Measurements from ENCODE around the gene NUMA1. TPM values are rescaled to one million over a fixed set of nuclear protein-coding genes. Genes with fewer than 3 reads are reported as not detected.
A peak's percentile ranks its signal among the peaks of the same experiment; 100 is the strongest.

Gene NUMA1
- polyA plus RNA-seq, 4 donors = 68.1 to 286 (median 119) TPM

DNA sequence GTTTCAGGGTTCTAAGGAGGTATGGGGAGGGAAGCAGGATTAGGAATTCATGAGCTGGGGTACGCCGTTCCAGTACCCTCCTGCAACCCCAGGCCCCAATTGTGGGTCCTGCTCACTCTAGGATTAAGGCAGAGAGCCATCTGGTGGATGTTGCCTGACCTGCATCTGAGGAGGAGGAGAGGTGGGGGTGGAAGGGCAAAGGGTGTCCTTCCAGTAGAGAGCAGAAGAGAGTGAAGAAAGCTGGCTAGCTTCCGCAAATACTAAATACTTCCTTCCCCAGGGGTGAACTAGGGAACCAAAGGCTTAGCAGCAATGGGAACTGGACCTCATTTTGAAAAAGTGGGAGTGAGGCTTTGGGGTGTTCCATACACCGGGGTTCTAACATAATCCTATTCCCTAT, 10.9 kb upstream of the NUMA1 start:
- peaks cover 0 to 27% (median 11%) of the 10 kb centered on the region in 3 donors for H3K36me3 ChIP-seq (ENCODE audit: control insufficient read depth in 3 of 3, insufficient read depth in 2 of 3, low read depth in 1 of 3, low read length in 3 of 3)
- no peak overlapping the region for H3K4me3 ChIP-seq (ENCODE audit: low read depth in 1 of 3, low read length in 3 of 3)
- H3K4me1 ChIP-seq (ENCODE audit: control insufficient read depth in 3 of 3, insufficient read depth in 2 of 3, low read depth in 1 of 3, low read length in 2 of 3) = peaks cover 0 to 12% (median 0%) of the 10 kb centered on the region in 3 donors
- H3K27me3 ChIP-seq (ENCODE audit: control insufficient read depth in 3 of 3, insufficient read depth in 3 of 3, low read length in 3 of 3) = no peaks in the 10 kb centered on the region
- no peak for FAIRE-seq
- WGBS, 3 donors = 13 to 46% (median 34%) methylated on average over 4 of the region's 4 CpGs
- H3K27ac ChIP-seq (ENCODE audit: low read depth in 1 of 3, low read length in 2 of 3) = peak overlapping the region in 2 of 3 donors; percentile 33 to 44
- H3K9me3 ChIP-seq (ENCODE audit: control insufficient read depth in 2 of 2, insufficient read depth in 1 of 2, low read depth in 1 of 2, low read length in 1 of 2) = no peaks in the 10 kb centered on the region
- peak; percentile 85 to 86 for DNase-seq

DNA sequence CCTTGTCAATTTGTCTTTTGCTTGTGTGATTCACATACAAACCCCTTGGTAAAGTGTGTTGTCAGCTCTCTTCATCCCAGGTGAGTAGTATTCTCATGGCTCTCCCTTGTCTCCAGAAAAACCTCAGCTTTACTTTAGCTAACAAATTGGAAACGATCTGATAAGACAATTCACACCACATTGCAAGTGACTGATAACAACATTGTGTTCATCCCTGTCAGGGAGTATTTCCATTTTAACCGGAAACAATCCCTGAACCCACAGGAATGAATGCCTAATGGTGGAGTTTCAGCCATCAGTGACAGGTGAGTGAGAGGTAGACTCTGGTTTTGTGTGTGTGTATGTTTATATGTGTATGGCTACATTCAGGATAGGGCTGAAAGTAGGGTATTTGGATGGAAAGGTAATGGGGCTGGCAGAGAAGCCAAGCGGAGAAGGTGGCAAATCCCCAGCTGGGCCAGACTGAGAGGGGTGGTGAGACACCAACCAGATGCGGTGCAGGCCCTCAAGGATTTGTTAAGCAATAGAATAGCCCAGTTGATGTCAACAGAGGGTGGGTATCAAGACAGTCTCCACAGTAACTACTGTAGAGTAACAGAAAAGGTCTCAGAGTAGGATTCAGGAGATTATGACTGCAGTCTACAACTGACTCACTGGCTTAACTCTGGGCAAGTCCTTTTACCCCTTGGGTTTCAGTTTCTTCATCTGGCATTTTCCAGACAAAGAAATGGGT, 7.9 kb upstream of the NUMA1 start:
- peaks cover 0 to 12% (median 0%) of the 10 kb centered on the region in 3 donors for H3K4me1 ChIP-seq (ENCODE audit: control insufficient read depth in 3 of 3, insufficient read depth in 2 of 3, low read depth in 1 of 3, low read length in 2 of 3)
- no peak overlapping the region for H3K27ac ChIP-seq (ENCODE audit: low read depth in 1 of 3, low read length in 2 of 3)
- H3K4me3 ChIP-seq (ENCODE audit: low read depth in 1 of 3, low read length in 3 of 3) = no peak overlapping the region
- 82 to 87% (median 83%) methylated on average over 4 of the region's 4 CpGs for WGBS, 3 donors
- peaks cover 0 to 13% (median 5%) of the 10 kb centered on the region in 3 donors for H3K36me3 ChIP-seq (ENCODE audit: control insufficient read depth in 3 of 3, insufficient read depth in 2 of 3, low read depth in 1 of 3, low read length in 3 of 3)
- FAIRE-seq = no peak
- DNase-seq = no peak
- no peaks in the 10 kb centered on the region for H3K27me3 ChIP-seq (ENCODE audit: control insufficient read depth in 3 of 3, insufficient read depth in 3 of 3, low read length in 3 of 3)
- H3K9me3 ChIP-seq (ENCODE audit: control insufficient read depth in 2 of 2, insufficient read depth in 1 of 2, low read depth in 1 of 2, low read length in 1 of 2) = no peaks in the 10 kb centered on the region

DNA sequence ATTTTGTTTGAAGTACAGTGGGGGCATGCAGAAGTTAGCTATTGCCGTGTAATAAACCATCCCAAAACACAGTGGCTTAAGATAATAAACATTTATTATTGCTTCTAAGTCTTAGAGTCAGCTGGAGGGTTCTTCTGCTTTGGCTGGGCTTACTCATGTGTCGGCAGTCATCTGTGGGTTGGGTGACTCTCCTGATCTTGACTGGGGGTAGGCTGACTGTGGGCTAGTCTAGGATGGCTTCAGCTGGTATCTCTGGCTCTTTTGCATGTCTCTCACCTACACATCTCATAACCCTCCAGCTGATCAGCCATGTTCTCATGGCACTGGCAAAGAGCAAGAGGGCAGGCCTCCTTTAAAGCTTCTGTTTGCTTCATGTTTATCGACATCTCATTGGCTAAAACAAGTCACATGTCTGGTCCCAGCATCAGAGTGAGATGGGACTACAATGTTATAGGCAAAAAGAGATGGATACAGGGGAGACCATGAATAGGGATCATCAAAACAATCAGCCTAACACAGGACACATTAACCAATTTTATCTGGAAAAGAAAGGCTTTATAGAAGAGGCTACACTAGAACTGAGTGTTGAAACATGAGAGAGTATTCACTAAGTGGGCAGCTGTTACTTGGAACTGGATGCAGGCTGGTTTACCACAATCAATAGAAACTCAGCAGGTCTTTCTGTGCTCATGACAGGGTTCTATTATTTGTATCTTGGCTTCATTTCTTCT, 5.4 kb upstream of the NUMA1 start:
- WGBS, 3 donors = 68 to 81% (median 75%) methylated on average over 3 of the region's 3 CpGs
- Histone ChIP-seq H3K4me1 (ENCODE audit: control insufficient read depth in 3 of 3, insufficient read depth in 2 of 3, low read depth in 1 of 3, low read length in 2 of 3) (peaks cover 0 to 6% (median 3%) of the 10 kb centered on the region in 3 donors), H3K4me3 (ENCODE audit: low read depth in 1 of 3, low read length in 3 of 3) (no peak overlapping the region), H3K36me3 (ENCODE audit: control insufficient read depth in 3 of 3, insufficient read depth in 2 of 3, low read depth in 1 of 3, low read length in 3 of 3) (peaks cover 0 to 7% (median 5%) of the 10 kb centered on the region in 3 donors), H3K27ac (ENCODE audit: low read depth in 1 of 3, low read length in 2 of 3) (no peak overlapping the region), H3K9me3 (ENCODE audit: control insufficient read depth in 2 of 2, insufficient read depth in 1 of 2, low read depth in 1 of 2, low read length in 1 of 2) (no peaks in the 10 kb centered on the region), H3K27me3 (ENCODE audit: control insufficient read depth in 3 of 3, insufficient read depth in 3 of 3, low read length in 3 of 3) (no peaks in the 10 kb centered on the region)
- FAIRE-seq = no peak
- peak in 1 of 2 donors; percentile 19 for DNase-seq

DNA sequence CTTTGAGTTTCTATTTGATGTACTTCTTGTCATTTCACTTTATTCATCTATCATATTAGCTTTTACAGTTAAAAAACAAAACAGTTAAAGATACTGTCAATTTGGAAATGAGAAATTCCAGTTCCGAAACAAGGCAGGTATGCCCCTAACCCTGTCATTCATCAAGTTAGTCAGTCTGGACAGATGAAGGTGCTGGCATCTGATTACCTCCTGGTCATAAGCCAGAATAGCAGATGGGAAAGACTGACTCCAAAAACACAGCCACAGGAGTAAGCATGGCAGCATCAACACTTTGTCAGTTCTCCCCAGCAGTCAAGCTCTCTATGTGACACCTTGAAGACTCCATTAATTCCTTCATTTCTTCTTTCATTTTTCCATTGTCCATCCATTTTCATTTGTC, 4.6 kb upstream of the NUMA1 start:
- 96 to 100% (median 97%) methylated on average over 1 of the region's 1 CpG for WGBS, 3 donors
- Histone ChIP-seq H3K4me3 (ENCODE audit: low read depth in 1 of 3, low read length in 3 of 3) (no peak overlapping the region), H3K27me3 (ENCODE audit: control insufficient read depth in 3 of 3, insufficient read depth in 3 of 3, low read length in 3 of 3) (no peaks in the 10 kb centered on the region), H3K27ac (ENCODE audit: low read depth in 1 of 3, low read length in 2 of 3) (no peak overlapping the region), H3K36me3 (ENCODE audit: control insufficient read depth in 3 of 3, insufficient read depth in 2 of 3, low read depth in 1 of 3, low read length in 3 of 3) (peaks cover 0 to 7% (median 4%) of the 10 kb centered on the region in 3 donors), H3K9me3 (ENCODE audit: control insufficient read depth in 2 of 2, insufficient read depth in 1 of 2, low read depth in 1 of 2, low read length in 1 of 2) (no peaks in the 10 kb centered on the region), H3K4me1 (ENCODE audit: control insufficient read depth in 3 of 3, insufficient read depth in 2 of 3, low read depth in 1 of 3, low read length in 2 of 3) (peaks cover 0 to 4% (median 3%) of the 10 kb centered on the region in 3 donors)
- DNase-seq (no peak), FAIRE-seq (no peak)

DNA sequence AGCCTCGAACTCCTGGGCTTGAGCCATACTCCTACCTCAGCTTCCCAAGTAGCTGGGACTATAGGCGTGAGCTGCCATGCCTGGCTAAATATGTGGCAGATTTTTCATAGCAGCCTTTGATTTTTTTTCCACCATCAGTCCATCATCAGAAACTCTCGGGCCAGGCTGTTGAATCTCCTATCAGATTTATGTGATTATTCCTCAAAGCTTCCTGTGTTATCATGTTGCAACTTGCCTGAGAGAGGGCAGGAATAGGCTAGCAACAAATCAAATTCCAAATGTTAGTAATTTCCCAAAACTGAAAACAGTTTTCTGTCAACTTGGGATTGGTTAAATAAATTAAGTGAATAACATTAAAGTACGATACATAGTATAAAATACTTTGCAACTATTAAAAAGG, 3.7 kb upstream of the NUMA1 start:
- 77 to 93% (median 87%) methylated on average over 4 of the region's 4 CpGs for WGBS, 3 donors
- DNase-seq = no peak
- H3K9me3 ChIP-seq (ENCODE audit: control insufficient read depth in 2 of 2, insufficient read depth in 1 of 2, low read depth in 1 of 2, low read length in 1 of 2) = no peaks in the 10 kb centered on the region

DNA sequence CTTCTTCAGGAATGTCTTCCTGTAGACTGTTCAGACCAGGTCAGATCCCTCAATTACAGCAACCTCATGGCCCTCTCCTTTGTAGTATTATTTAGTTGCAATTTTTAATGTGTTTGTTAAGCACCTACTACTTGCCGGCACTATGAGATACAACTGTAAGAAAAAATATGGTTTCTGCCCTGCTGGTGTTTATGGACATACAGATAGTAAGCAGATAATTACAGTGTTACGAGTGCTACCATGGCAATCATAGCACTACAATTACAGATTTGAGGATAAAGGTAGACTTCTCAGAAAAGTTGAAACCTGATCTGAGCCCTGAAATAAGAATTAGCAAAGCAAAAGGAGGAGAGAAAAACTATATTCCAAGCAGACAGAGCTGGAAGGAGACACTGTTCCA, 3.1 kb upstream of the NUMA1 start:
- H3K27me3 ChIP-seq (ENCODE audit: control insufficient read depth in 3 of 3, insufficient read depth in 3 of 3, low read length in 3 of 3) = no peaks in the 10 kb centered on the region
- no peak for DNase-seq
- no peak for FAIRE-seq
- H3K27ac ChIP-seq (ENCODE audit: low read depth in 1 of 3, low read length in 2 of 3) = no peak overlapping the region
- H3K4me3 ChIP-seq (ENCODE audit: low read depth in 1 of 3, low read length in 3 of 3) = no peak overlapping the region
- H3K4me1 ChIP-seq (ENCODE audit: control insufficient read depth in 3 of 3, insufficient read depth in 2 of 3, low read depth in 1 of 3, low read length in 2 of 3) = peaks cover 2 to 10% (median 3%) of the 10 kb centered on the region in 3 donors
- no peaks in the 10 kb centered on the region for H3K9me3 ChIP-seq (ENCODE audit: control insufficient read depth in 2 of 2, insufficient read depth in 1 of 2, low read depth in 1 of 2, low read length in 1 of 2)
- H3K36me3 ChIP-seq (ENCODE audit: control insufficient read depth in 3 of 3, insufficient read depth in 2 of 3, low read depth in 1 of 3, low read length in 3 of 3) = peaks cover 0 to 3% (median 3%) of the 10 kb centered on the region in 3 donors
- WGBS, 3 donors = 41 to 72% (median 70%) methylated on average over 2 of the region's 2 CpGs

More for the DNA sequence above, 3.7 kb upstream of the NUMA1 start:
- Histone ChIP-seq H3K27me3 (ENCODE audit: control insufficient read depth in 3 of 3, insufficient read depth in 3 of 3, low read length in 3 of 3) (no peaks in the 10 kb centered on the region), H3K36me3 (ENCODE audit: control insufficient read depth in 3 of 3, insufficient read depth in 2 of 3, low read depth in 1 of 3, low read length in 3 of 3) (peaks cover 0 to 7% (median 3%) of the 10 kb centered on the region in 3 donors), H3K27ac (ENCODE audit: low read depth in 1 of 3, low read length in 2 of 3) (no peak overlapping the region), H3K4me3 (ENCODE audit: low read depth in 1 of 3, low read length in 3 of 3) (no peak overlapping the region), H3K4me1 (ENCODE audit: control insufficient read depth in 3 of 3, insufficient read depth in 2 of 3, low read depth in 1 of 3, low read length in 2 of 3) (peaks cover 0 to 4% (median 3%) of the 10 kb centered on the region in 3 donors)
- FAIRE-seq = no peak

DNA sequence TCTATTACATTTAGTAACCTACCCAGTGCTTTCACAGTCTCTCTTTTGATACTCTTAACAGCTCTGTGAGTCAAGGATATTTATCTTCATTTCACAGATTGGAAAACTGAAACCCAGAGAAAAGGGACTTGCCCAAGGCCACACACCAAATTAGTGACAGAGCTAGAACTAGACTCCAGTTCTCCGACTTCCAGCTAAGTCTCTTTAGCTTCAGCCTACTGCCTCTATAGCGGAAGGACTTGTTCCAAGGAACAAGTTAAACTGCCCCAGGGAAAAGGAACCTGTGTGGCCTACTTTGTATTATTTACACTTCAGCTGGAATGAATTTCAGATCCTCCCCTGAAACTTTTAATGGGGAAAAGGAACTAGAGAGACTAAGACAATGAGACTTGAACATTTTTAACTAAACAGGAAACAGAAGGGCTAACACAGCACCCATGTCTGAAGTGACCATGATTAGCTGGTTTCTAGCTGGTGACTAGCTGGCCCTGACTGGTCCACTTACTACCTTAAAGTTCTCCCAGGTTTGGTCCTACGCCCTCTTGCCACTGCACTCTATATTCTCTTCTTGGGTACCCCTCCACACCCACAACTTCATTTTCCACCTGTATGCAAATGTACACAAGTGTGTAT, 1.6 kb upstream of the NUMA1 start:
- peaks cover 0 to 3% (median 0%) of the 10 kb centered on the region in 3 donors for H3K36me3 ChIP-seq (ENCODE audit: control insufficient read depth in 3 of 3, insufficient read depth in 2 of 3, low read depth in 1 of 3, low read length in 3 of 3)
- H3K4me1 ChIP-seq (ENCODE audit: control insufficient read depth in 3 of 3, insufficient read depth in 2 of 3, low read depth in 1 of 3, low read length in 2 of 3) = peaks cover 2 to 10% (median 3%) of the 10 kb centered on the region in 3 donors
- WGBS, 3 donors = 87 to 89% (median 88%) methylated on average over 3 of the region's 3 CpGs
- no peak for FAIRE-seq
- H3K27me3 ChIP-seq (ENCODE audit: control insufficient read depth in 3 of 3, insufficient read depth in 3 of 3, low read length in 3 of 3) = no peaks in the 10 kb centered on the region
- H3K27ac ChIP-seq (ENCODE audit: low read depth in 1 of 3, low read length in 2 of 3) = peak overlapping the region in 1 of 3 donors; percentile 92
- H3K4me3 ChIP-seq (ENCODE audit: low read depth in 1 of 3, low read length in 3 of 3) = no peak overlapping the region
- H3K9me3 ChIP-seq (ENCODE audit: control insufficient read depth in 2 of 2, insufficient read depth in 1 of 2, low read depth in 1 of 2, low read length in 1 of 2) = no peaks in the 10 kb centered on the region
- DNase-seq = no peak

DNA sequence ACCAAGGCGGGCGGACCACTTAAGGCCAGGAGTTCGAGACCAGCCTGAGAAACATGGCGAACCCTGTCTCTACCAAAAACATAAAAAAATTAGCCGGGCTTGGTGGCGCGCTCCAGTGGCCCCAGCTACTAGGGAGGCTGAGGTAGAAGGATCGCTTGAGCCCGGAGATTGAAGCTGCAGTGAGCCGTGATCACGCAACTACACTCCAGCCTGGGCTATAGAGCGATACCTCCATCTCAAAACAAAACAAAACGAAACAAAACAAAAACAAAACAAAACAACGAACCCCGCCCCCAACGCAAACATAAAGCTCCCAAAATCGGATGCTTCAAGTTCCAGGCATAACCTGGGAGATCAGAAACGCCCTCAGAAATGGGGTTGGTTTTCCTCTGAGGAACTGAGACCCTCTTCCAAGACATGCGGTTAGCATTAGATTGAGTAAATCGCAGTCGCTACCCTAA, 872 bp upstream of the NUMA1 start:
- H3K27me3 ChIP-seq (ENCODE audit: control insufficient read depth in 3 of 3, insufficient read depth in 3 of 3, low read length in 3 of 3) = no peaks in the 10 kb centered on the region
- peaks cover 0 to 7% (median 0%) of the 10 kb centered on the region in 3 donors for H3K36me3 ChIP-seq (ENCODE audit: control insufficient read depth in 3 of 3, insufficient read depth in 2 of 3, low read depth in 1 of 3, low read length in 3 of 3)
- WGBS, 3 donors = 70 to 76% (median 71%) methylated on average over 21 of the region's 21 CpGs
- peaks cover 2 to 10% (median 3%) of the 10 kb centered on the region in 3 donors for H3K4me1 ChIP-seq (ENCODE audit: control insufficient read depth in 3 of 3, insufficient read depth in 2 of 3, low read depth in 1 of 3, low read length in 2 of 3)
- peak overlapping the region; percentile 11 to 80 (median 50) for H3K4me3 ChIP-seq (ENCODE audit: low read depth in 1 of 3, low read length in 3 of 3)
- no peaks in the 10 kb centered on the region for H3K9me3 ChIP-seq (ENCODE audit: control insufficient read depth in 2 of 2, insufficient read depth in 1 of 2, low read depth in 1 of 2, low read length in 1 of 2)
- FAIRE-seq (no peak), DNase-seq (no peak)
- H3K27ac ChIP-seq (ENCODE audit: low read depth in 1 of 3, low read length in 2 of 3) = peak overlapping the region; percentile 45 to 95 (median 92)

Measured in small intestine (tissue), 7 donors.